Activated CD4-positive, CD25-positive, alpha-beta regulatory T cell (primary cell): ENCODE results near the gene XPO4.

Experiments used
- DNase-seq, 4 experiments: peaks; one replicate each; lab custom pipeline; 2025; lab: John Stamatoyannopoulos, UW

XPO4 gene

GRCh38 chr13:20828539-20829364 is 73.8 kb downstream of the XPO4 start:
- DNase-seq, result peak in 2 of 4 experiments; percentile 4 to 10

GRCh38 chr13:20826843-20827560 is 75.5 kb downstream of the XPO4 start:
- no peak for DNase-seq

- DNase-seq, result no peak
These were observed 76.2 kb downstream of the XPO4 start for GRCh38 chr13:20826301-20826700.

- no peak for DNase-seq
These were observed 77.1 kb downstream of the XPO4 start for GRCh38 chr13:20825477-20825875.

- no peak for DNase-seq
These were observed 77.6 kb downstream of the XPO4 start for GRCh38 chr13:20824762-20825476.

GRCh38 chr13:20823071-20823470 is 79.5 kb downstream of the XPO4 start:
- no peak for DNase-seq

GRCh38 chr13:20822406-20822805 is 80.1 kb downstream of the XPO4 start:
- DNase-seq, result no peak

- DNase-seq, result no peak
These were observed 82.8 kb downstream of the XPO4 start for GRCh38 chr13:20819715-20820114.

- no peak for DNase-seq
These were observed 87.1 kb downstream of the XPO4 start for GRCh38 chr13:20815464-20815863.

GRCh38 chr13:20814224-20814910 is 88.2 kb downstream of the XPO4 start:
- no peak for DNase-seq

GRCh38 chr13:20812890-20813289 is 89.7 kb downstream of the XPO4 start:
- DNase-seq, result no peak

GRCh38 chr13:20810808-20811207 is 91.7 kb downstream of the XPO4 start:
- no peak for DNase-seq

GRCh38 chr13:20808874-20809273 is 93.7 kb downstream of the XPO4 start:
- no peak for DNase-seq

GRCh38 chr13:20803180-20803965 is 99.2 kb downstream of the XPO4 start:
- DNase-seq, result no peak

- DNase-seq, result no peak
These were observed 100.8 kb downstream of the XPO4 start for GRCh38 chr13:20801707-20802106.

- no peak for DNase-seq
These were observed 102.7 kb downstream of the XPO4 start for GRCh38 chr13:20799726-20800416.

- DNase-seq, result no peak
These were observed 104.5 kb downstream of the XPO4 start for GRCh38 chr13:20798027-20798426.

GRCh38 chr13:20796791-20797508 is 105.6 kb downstream of the XPO4 start:
- no peak for DNase-seq

GRCh38 chr13:20789665-20790064 is 112.9 kb downstream of the XPO4 start:
- no peak for DNase-seq

- no peak for DNase-seq
These were observed 114.2 kb downstream of the XPO4 start for GRCh38 chr13:20788312-20788711.
